Left forelimb (tissue), 1 donor: ENCODE results near the gene KIF6.

Experiments
- DNase-seq: peaks from one replicate; pipeline ENCODE4 v3.0.0-alpha.2; 2018; ENCODE audit warnings: low spot score

Gene KIF6

GRCh38 chr6:39343396-39343870 is 381.8 kb downstream of the KIF6 start:
- no peak for DNase-seq

GRCh38 chr6:39342692-39343395 is 382.4 kb downstream of the KIF6 start:
- DNase-seq, result no peak

DNA sequence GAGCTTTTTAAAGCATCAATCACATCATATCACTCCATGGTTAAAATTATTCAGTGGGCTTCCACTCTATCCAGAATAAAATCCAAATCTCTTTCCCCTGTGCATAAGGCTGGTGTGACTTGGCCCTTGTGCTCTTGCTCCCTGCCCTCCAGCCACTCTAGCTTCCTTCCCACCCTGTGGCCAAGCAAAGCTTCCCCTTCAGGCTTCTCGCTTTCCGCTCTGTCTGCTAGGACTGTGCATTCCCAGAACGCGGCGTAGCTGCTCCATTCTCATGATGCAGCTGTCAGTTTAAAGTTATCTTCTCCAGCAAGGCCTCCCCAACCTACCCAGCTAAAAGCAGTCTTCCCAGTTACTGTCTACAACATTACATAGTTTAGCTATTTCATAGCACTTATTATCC is 383.3 kb downstream of the KIF6 start:
- DNase-seq, result no peak

GRCh38 chr6:39341352-39341751 is 383.9 kb downstream of the KIF6 start:
- no peak for DNase-seq

GRCh38 chr6:39339868-39340550 is 385.2 kb downstream of the KIF6 start:
- DNase-seq, result no peak

- no peak for DNase-seq
These were observed 385.9 kb downstream of the KIF6 start for GRCh38 chr6:39339096-39339867.

GRCh38 chr6:39338397-39338796 is 386.8 kb downstream of the KIF6 start:
- DNase-seq, result no peak

DNA sequence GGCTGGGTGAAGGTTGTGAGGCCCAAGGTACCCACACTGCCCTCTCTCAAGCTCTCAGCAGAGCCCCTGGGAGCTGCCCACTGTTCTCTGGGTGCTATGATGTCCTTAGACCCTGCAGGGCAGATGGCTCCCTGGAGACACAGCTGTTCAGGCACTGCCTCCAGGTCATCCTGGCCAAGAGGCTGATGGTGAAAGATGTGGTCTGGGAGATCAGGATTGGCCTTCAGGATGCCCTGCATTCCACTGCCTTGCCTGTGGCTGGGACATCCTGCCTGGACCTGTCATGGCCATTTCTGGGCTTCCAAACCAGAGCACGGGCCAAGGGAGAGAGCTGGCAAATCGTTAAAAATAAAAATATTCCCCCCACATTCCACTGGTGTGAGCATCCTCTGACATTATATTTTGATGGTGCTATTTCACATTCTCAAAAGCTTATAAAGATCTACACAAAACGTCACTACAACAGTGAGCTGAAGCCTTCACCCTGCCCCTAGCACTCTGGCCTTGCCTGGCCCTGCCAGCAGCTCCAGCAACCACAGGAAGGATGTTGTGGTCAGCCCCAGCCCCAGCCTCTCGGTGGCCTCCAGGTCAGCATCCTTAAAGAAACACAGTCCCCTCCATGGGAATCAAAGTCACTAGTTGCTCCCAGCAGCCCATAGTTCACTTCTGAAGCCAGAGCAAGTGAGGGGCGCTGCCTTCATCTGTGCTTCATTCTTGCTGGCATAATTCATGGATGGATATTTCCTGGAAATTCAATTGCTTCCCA is 389.2 kb downstream of the KIF6 start:
- no peak for DNase-seq

GRCh38 chr6:39333644-39334438 is 391.4 kb downstream of the KIF6 start:
- no peak for DNase-seq

- DNase-seq, result no peak
These were observed 394.7 kb downstream of the KIF6 start for GRCh38 chr6:39330476-39330875.

DNA sequence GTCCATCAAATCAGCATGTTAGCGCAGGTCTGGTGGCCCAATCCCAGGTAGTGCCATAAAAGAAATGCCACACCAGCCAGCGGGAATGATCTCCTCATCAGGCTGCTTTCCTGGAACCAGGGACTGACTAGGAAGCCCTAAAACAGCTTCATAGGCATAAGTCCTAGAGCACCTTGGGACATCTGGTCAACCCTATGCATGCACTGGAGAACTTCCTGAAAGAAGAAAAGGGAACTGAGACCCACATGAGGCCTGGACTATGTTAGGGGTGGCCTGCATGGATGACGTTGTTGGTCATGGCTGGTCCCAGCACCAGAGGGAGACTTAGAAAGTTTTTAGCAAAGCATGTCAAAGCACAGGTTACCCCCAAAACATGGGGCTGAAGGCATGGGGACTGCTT is 395.2 kb downstream of the KIF6 start:
- no peak for DNase-seq

- no peak for DNase-seq
These were observed 397.1 kb downstream of the KIF6 start for GRCh38 chr6:39328066-39328465.

DNA sequence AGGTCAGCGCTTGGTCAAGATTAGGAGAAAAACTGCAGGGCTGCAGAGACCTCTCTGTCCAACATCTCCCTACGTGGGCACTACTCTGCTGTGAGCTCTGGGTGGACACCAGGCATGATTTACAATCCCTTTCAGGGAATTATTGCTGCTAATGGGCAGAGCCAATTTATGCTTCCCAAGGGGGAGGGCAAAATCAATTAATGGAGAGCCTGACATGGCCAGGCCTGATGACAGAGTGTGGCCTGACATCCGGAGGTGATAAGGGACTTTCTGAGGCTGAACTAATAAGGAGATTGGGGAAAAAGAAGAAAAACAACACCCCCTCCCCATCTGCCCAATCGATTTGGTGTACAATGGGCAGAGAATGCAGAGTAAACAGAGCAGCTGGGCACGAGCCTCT is 397.7 kb downstream of the KIF6 start:
- no peak for DNase-seq

- no peak for DNase-seq
These were observed 402.8 kb downstream of the KIF6 start, which contains the start of gene KCNK16 for GRCh38 chr6:39322306-39322850. Gene KCNK16 (minus strand): TSS chr6:39322702. CDS start chr6:39322540, 162 bp downstream.

- DNase-seq, result no peak
These were observed 403.4 kb downstream of the KIF6 start for GRCh38 chr6:39321761-39322160.

DNA sequence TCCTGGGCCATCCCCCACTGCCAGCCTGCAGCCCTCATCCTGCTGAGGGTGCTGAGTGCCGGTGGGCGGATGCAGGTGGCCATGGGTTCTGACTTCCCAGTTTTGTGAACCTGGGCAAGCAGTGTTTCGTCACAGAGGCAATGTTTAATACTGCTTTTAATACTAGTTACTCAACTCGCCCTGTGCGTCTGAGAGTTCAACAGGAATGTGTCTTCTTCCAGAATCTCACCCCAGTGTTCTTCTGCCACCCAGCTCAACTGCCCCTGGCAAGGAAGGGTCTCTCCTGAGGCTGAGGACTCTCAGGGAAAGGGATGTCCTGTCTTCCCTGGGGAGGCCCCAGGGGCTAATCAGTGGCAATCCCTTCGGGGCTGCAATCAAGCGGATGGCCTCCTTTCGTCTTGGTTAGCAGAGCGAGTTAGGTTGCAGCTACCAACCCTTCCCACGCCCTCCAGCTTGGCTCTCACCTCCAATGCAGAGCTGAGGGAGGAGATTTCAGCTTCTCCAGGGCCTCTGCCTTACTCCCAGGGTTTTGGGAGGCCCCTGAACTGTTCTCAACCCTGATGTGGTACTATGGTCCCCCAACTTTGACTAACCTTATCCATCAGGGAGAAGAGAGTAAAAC is 404.7 kb downstream of the KIF6 start:
- no peak for DNase-seq

GRCh38 chr6:39319621-39320362 is 405.4 kb downstream of the KIF6 start:
- no peak for DNase-seq

- no peak for DNase-seq
These were observed 408.0 kb downstream of the KIF6 start for GRCh38 chr6:39317256-39317655.

GRCh38 chr6:39314273-39314795 is 410.9 kb downstream of the KIF6 start, which contains the start of gene KCNK17:
Gene KCNK17 (minus strand): TSS chr6:39314419. CDS start chr6:39314320, 99 bp downstream.
- DNase-seq, result no peak
